H9 (cell line): ENCODE measurements around the gene MFSD6. TPM values are rescaled to one million over a fixed set of nuclear protein-coding genes. Genes with fewer than 3 reads are reported as not detected.

ENCODE experiments used
- DNase-seq: peaks from one replicate; pipeline ENCODE4 v3.0.0-alpha.2; 2017
- H2AFZ ChIP-seq: one replicate; pipeline ENCODE4 v1.6.1; 2013; ENCODE audit warnings: mild to moderate bottlenecking, low read length, control low read depth, moderate library complexity
- H2AK5ac ChIP-seq: 2 replicates; pipeline ENCODE4 v1.6.1; 2013; ENCODE audit warnings: low read length, control low read depth, mixed read lengths; ENCODE audit not compliant: insufficient read length
- H2BK120ac ChIP-seq: one replicate; pipeline ENCODE4 v1.6.1; 2013; ENCODE audit warnings: low read depth, mild to moderate bottlenecking, low read length, control low read depth, inconsistent platforms; ENCODE audit not compliant: poor library complexity, severe bottlenecking
- H2BK12ac ChIP-seq: 2 replicates; pipeline ENCODE4 v1.6.1; 2013; ENCODE audit warnings: low read length, control low read depth, mixed read lengths, low read depth; ENCODE audit not compliant: insufficient read length
- H2BK15ac ChIP-seq: 2 replicates; pipeline ENCODE4 v1.6.1; 2013; ENCODE audit warnings: low read depth, low read length, control low read depth
- H2BK20ac ChIP-seq: one replicate; pipeline ENCODE4 v1.6.1; 2013; ENCODE audit warnings: low read depth, mild to moderate bottlenecking, low read length, control low read depth, inconsistent platforms; ENCODE audit not compliant: poor library complexity, severe bottlenecking
- H2BK5ac ChIP-seq: 2 replicates; pipeline ENCODE4 v1.6.1; 2013; ENCODE audit warnings: low read length, control low read depth, mixed read lengths; ENCODE audit not compliant: insufficient read length
- H3K14ac ChIP-seq: 2 replicates; pipeline ENCODE4 v1.6.1; 2013; ENCODE audit warnings: low read length, control low read depth; ENCODE audit not compliant: insufficient read depth
- H3K18ac ChIP-seq: 2 replicates; pipeline ENCODE4 v1.6.1; 2013; ENCODE audit warnings: low read depth, mild to moderate bottlenecking, mixed read lengths, low read length, control low read depth; ENCODE audit not compliant: insufficient read length
- H3K23ac ChIP-seq: 2 replicates; pipeline ENCODE4 v1.6.1; 2013; ENCODE audit warnings: low read length, control low read depth, mixed read lengths, low read depth; ENCODE audit not compliant: insufficient read length
- H3K23me2 ChIP-seq: 2 replicates; pipeline ENCODE4 v1.6.1; 2013; ENCODE audit warnings: low read depth, mild to moderate bottlenecking, mixed read lengths, low read length, control low read depth; ENCODE audit not compliant: insufficient read length, poor library complexity, severe bottlenecking
- H3K27ac ChIP-seq: 2 replicates; pipeline ENCODE4 v1.5.1; 2013; ENCODE audit warnings: low read length, control low read depth, mixed read lengths, low read depth; ENCODE audit not compliant: insufficient read length
- H3K27me3 ChIP-seq: 2 replicates; pipeline ENCODE4 v1.6.1; 2013; ENCODE audit warnings: low read length, control low read depth, inconsistent platforms; ENCODE audit not compliant: insufficient read depth
- H3K4ac ChIP-seq: 2 replicates; pipeline ENCODE4 v1.6.1; 2013; ENCODE audit warnings: low read depth, mild to moderate bottlenecking, control low read depth, inconsistent platforms, low read length, moderate library complexity
- H3K4me1 ChIP-seq: 2 replicates; pipeline ENCODE4 v1.6.1; 2013; ENCODE audit warnings: low read length, control low read depth, inconsistent platforms; ENCODE audit not compliant: insufficient read depth
- H3K4me2 ChIP-seq: 2 replicates; pipeline ENCODE4 v1.6.1; 2013; ENCODE audit warnings: low read length, control low read depth, mixed read lengths; ENCODE audit not compliant: insufficient read length, insufficient read depth
- H3K56ac ChIP-seq: 2 replicates; pipeline ENCODE4 v1.6.1; 2013; ENCODE audit warnings: low read depth, mild to moderate bottlenecking, mixed read lengths, low read length, control low read depth; ENCODE audit not compliant: insufficient read length
- H3K79me1 ChIP-seq: 2 replicates; pipeline ENCODE4 v1.6.1; 2013; ENCODE audit warnings: low read depth, mild to moderate bottlenecking, moderate library complexity, low read length, control low read depth, inconsistent platforms; ENCODE audit not compliant: insufficient read depth, poor library complexity, severe bottlenecking
- H3K79me2 ChIP-seq: 2 replicates; pipeline ENCODE4 v1.6.1; 2013; ENCODE audit warnings: low read length, control low read depth, inconsistent platforms; ENCODE audit not compliant: insufficient read depth
- H3K9ac ChIP-seq: 2 replicates; pipeline ENCODE4 v1.6.1; 2013; ENCODE audit warnings: low read length, control low read depth, mixed read lengths; ENCODE audit not compliant: insufficient read length; ENCODE audit errors: extremely low read depth
- H3K9me3 ChIP-seq: one replicate; pipeline ENCODE4 v1.6.1; 2013; ENCODE audit warnings: low read depth, low read length, inconsistent platforms; ENCODE audit not compliant: control insufficient read depth
- H3T11ph ChIP-seq: one replicate; pipeline ENCODE4 v1.6.1; 2013; ENCODE audit warnings: mild to moderate bottlenecking, low read length, control low read depth, inconsistent platforms
- H4K20me1 ChIP-seq: one replicate; pipeline ENCODE4 v1.6.1; 2013; ENCODE audit not compliant: control insufficient read depth, insufficient read length, insufficient read depth
- H4K5ac ChIP-seq: 2 replicates; pipeline ENCODE4 v1.6.1; 2013; ENCODE audit warnings: low read depth, mild to moderate bottlenecking, mixed read lengths, low read length, control low read depth; ENCODE audit not compliant: insufficient read length
- H4K8ac ChIP-seq: replicated peaks from 2 replicates; pipeline ENCODE4 v1.6.1; 2013; ENCODE audit warnings: low read length, control low read depth, mixed read lengths, low read depth; ENCODE audit not compliant: insufficient read length
- H4K91ac ChIP-seq: 2 replicates; pipeline ENCODE4 v1.6.1; 2013; ENCODE audit warnings: low read depth, mild to moderate bottlenecking, moderate library complexity, mixed read lengths, low read length, control low read depth; ENCODE audit not compliant: insufficient read length
- H3K27ac Mint-ChIP-seq, 3 experiments: 2 replicates in 2 of 3; 3 replicates in 1 of 3; pipeline ENCODE4 v1.8.0; 2020 to 2021; ENCODE audit warnings: mixed read lengths in 3 of 3, mild to moderate bottlenecking in 1 of 3, moderate library complexity in 1 of 3
- H3K27me3 Mint-ChIP-seq: 2 replicates; pipeline ENCODE4 v1.8.0; 2021; ENCODE audit warnings: low read depth, mild to moderate bottlenecking, moderate library complexity, mixed read lengths
- H3K36me3 Mint-ChIP-seq, 3 experiments: 2 replicates in 2 of 3; 3 replicates in 1 of 3; pipeline ENCODE4 v1.8.0; 2020 to 2021; ENCODE audit warnings: low read depth in 3 of 3, mixed read lengths in 3 of 3; ENCODE audit not compliant: insufficient read depth in 1 of 3
- H3K4me1 Mint-ChIP-seq, 2 experiments: 2 replicates each; pipeline ENCODE4 v1.8.0; 2020; ENCODE audit warnings: mixed read lengths in 2 of 2
- H3K4me3 Mint-ChIP-seq, 2 experiments: 2 replicates in 1 of 2; 3 replicates in 1 of 2; pipeline ENCODE4 v1.8.0; 2020 to 2021; ENCODE audit warnings: mild to moderate bottlenecking in 2 of 2, mixed read lengths in 2 of 2, moderate library complexity in 1 of 2
- H3K9me3 Mint-ChIP-seq, 2 experiments: 2 replicates in 1 of 2; 3 replicates in 1 of 2; pipeline ENCODE4 v1.8.0; 2020; ENCODE audit warnings: mild to moderate bottlenecking in 2 of 2, mixed read lengths in 2 of 2, moderate library complexity in 1 of 2
- WGBS: extraction: QIAGEN DNeasy Blood & Tissue Kit; methylation state at CpG from one replicate; pipeline ENCODE4 v1.1.7; 2013; ENCODE audit warnings: missing lambda C conversion rate, low lambda C conversion rate, mixed read lengths; ENCODE audit not compliant: insufficient read length; ENCODE audit errors: extremely low coverage; 5-methylcytosine and 5-hydroxymethylcytosine counted together
- total RNA-seq: library from RNA; stranded (reverse); gene quantifications from 2 replicates; pipeline ENCODE4 v1.2.1, GENCODE V29; 2021
- TF ChIP-seq, protein P1 (sequence below): fragments of 200-600 bp; sonication (generic); conservative IDR thresholded peaks from 3 replicates; pipeline ENCODE4 v1.8.0; 2021; ENCODE audit warnings: antibody characterized with exemption, mild to moderate bottlenecking

The MFSD6 gene
- total RNA-seq, 1 experiment from 2014 or later: 4.0 TPM

GRCh38 chr2:190506666-190507065, 98.5 kb downstream of the MFSD6 start:
- no peak for DNase-seq
- no peak overlapping the region for H2AK5ac ChIP-seq
- H3K36me3 Mint-ChIP-seq: no peaks in the 10 kb centered on the region
- H4K91ac ChIP-seq: no peak overlapping the region
- H3K27me3 Mint-ChIP-seq: no peaks in the 10 kb centered on the region; the same call in 1 of the 2 replicates
- H3K27me3 ChIP-seq: no peaks in the 10 kb centered on the region
- H3K9me3 Mint-ChIP-seq: no peaks in the 10 kb centered on the region
- no peaks in the 10 kb centered on the region for H3K4me1 ChIP-seq
- no peak overlapping the region for H2BK20ac ChIP-seq
- no peak overlapping the region for H4K5ac ChIP-seq
- no peak overlapping the region for H3K4ac ChIP-seq
- no peak overlapping the region for H3K18ac ChIP-seq
- no peak overlapping the region for H3K9ac ChIP-seq
- no peak overlapping the region for H2AFZ ChIP-seq
- H3K4me1 Mint-ChIP-seq: peaks cover 0 to 5% of the 10 kb centered on the region in 2 experiments; a peak in 1 of 4 replicates
- H3K14ac ChIP-seq: no peak overlapping the region
- H3K4me2 ChIP-seq: no peak overlapping the region
- no peak overlapping the region for H2BK5ac ChIP-seq
- H3K9me3 ChIP-seq: no peaks in the 10 kb centered on the region
- H3K56ac ChIP-seq: no peak overlapping the region
- H4K8ac ChIP-seq: no peak overlapping the region
- H2BK12ac ChIP-seq: no peak overlapping the region
- TF ChIP-seq, protein P1, sequence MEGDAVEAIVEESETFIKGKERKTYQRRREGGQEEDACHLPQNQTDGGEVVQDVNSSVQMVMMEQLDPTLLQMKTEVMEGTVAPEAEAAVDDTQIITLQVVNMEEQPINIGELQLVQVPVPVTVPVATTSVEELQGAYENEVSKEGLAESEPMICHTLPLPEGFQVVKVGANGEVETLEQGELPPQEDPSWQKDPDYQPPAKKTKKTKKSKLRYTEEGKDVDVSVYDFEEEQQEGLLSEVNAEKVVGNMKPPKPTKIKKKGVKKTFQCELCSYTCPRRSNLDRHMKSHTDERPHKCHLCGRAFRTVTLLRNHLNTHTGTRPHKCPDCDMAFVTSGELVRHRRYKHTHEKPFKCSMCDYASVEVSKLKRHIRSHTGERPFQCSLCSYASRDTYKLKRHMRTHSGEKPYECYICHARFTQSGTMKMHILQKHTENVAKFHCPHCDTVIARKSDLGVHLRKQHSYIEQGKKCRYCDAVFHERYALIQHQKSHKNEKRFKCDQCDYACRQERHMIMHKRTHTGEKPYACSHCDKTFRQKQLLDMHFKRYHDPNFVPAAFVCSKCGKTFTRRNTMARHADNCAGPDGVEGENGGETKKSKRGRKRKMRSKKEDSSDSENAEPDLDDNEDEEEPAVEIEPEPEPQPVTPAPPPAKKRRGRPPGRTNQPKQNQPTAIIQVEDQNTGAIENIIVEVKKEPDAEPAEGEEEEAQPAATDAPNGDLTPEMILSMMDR: no peak
- H3K79me1 ChIP-seq: no peaks in the 10 kb centered on the region
- no peaks in the 10 kb centered on the region for H3K79me2 ChIP-seq
- no peak overlapping the region for H2BK15ac ChIP-seq
- no peak overlapping the region for H2BK120ac ChIP-seq
- no CpG with 5 or more reads among the region's 2 CpGs for WGBS
- H4K20me1 ChIP-seq: no peaks in the 10 kb centered on the region
- H3K23me2 ChIP-seq: no peaks in the 10 kb centered on the region
- H3K27ac Mint-ChIP-seq: no peak overlapping the region; a peak in 1 of 7 replicates
- no peak overlapping the region for H3K27ac ChIP-seq
- H3T11ph ChIP-seq: no peak overlapping the region
- H3K4me3 Mint-ChIP-seq: no peak overlapping the region
- no peak overlapping the region for H3K23ac ChIP-seq
